ENCODE measurements around the gene ALMS1.

- no peak for TF ChIP-seq EP300 (IDR thresholded peaks at IDR 0.05)
- TF ChIP-seq POLR2A (IDR thresholded peaks at IDR 0.05): no peak
- no peak for TF ChIP-seq CTCF (IDR thresholded peaks at IDR 0.05)
Observed at GRCh38 chr2:73588177-73588576, 202.5 kb downstream of the ALMS1 start.
